Psoas muscle (tissue), 8 donors: Measurements from ENCODE around the gene MARCHF3. TPM values are rescaled to one million over a fixed set of nuclear protein-coding genes. Genes with fewer than 3 reads are reported as not detected.
"Not testable (repeated sequence)": the region's sequence is repeated elsewhere in the genome, so short reads cannot be mapped to it uniquely, and the experiment has no call there.

ENCODE experiments used
- ATAC-seq, 4 donors: fragments of 200-7000 bp; cut with Tn5 transposase; one replicate each; pipeline ENCODE4 v1.9.1; 2020; ENCODE audit warnings: moderate library complexity in 3 of 4, mild to moderate bottlenecking in 2 of 4
- DNase-seq, 2 donors: peaks; one replicate each; pipeline ENCODE4 v3.0.0-alpha.2; 2020
- H3K27ac ChIP-seq: fragments of 200-600 bp; one replicate; pipeline ENCODE4 v1.8.0; 2022
- H3K27me3 ChIP-seq, 3 donors: fragments of 200-600 bp in 1 of 3; one replicate each; pipeline versions ENCODE4 v1.6.1 to v1.8.0; 2013 to 2022; ENCODE audit warnings: low read length in 2 of 3, mild to moderate bottlenecking in 2 of 3, moderate library complexity in 1 of 3; ENCODE audit not compliant: insufficient read depth in 3 of 3
- H3K36me3 ChIP-seq, 2 donors: fragments of 200-600 bp in 1 of 2; one replicate each; pipeline versions ENCODE4 v1.6.1 to v1.8.0; 2013 to 2022; ENCODE audit warnings: low read depth in 1 of 2, mild to moderate bottlenecking in 1 of 2, moderate library complexity in 1 of 2; ENCODE audit not compliant: insufficient read depth in 1 of 2
- H3K4me1 ChIP-seq: fragments of 200-600 bp; one replicate; pipeline ENCODE4 v1.8.0; 2022
- H3K4me3 ChIP-seq: fragments of 200-600 bp; one replicate; pipeline ENCODE4 v1.8.0; 2022; ENCODE audit warnings: mild to moderate bottlenecking
- H3K9me3 ChIP-seq: fragments of 200-600 bp; one replicate; pipeline ENCODE4 v1.8.0; 2022
- CTCF ChIP-seq: fragments of 200-600 bp; IDR thresholded peaks from one replicate; pipeline ENCODE4 v1.8.0; 2022; ENCODE audit warnings: antibody characterized with exemption
- WGBS, 3 donors: extraction: QIAGEN DNeasy Blood & Tissue Kit; methylation state at CpG; one replicate each; pipeline versions ENCODE4 v1.1.6 to v1.1.7; 2013; 5-methylcytosine and 5-hydroxymethylcytosine counted together
- intact Hi-C, 2 donors: fragments of 100-400 bp; cut with DNase I; formaldehyde crosslinking; loops; one replicate each; pipeline versions ENCODE4 v1.11.0 to v1.14.2; 2022
- polyA plus RNA-seq, 3 donors: library from polyadenylated mRNA; stranded (reverse); fragments of 200-250 nt; gene quantifications; one replicate each; pipeline ENCODE4 v1.2.3, GENCODE V29; 2013
- total RNA-seq, 4 donors: library from RNA; stranded (reverse); fragmentation: NEBNext Ultra II Directional in 2 of 4; extraction: Animal tissue kit (Norgen Biotek cat#: 25700) in 2 of 4; gene quantifications; one replicate each; pipeline versions ENCODE4 v1.2.1 to v1.2.4, GENCODE V29; 2021 to 2023
- donor health status: healthy with polysubstance abuse.
- donor health status: DM: no; HTN: no; CAD: no; lungs with moderate emphysema.
- donor health status: Bipolar disorder and iron deficiency.
- donor health status: healthy.
- donor health status: DM: yes; HTN: yes; CAD: no.
- donor health status: DM: no; HTN: no; CAD: no.
- donor health status: DM: no; HTN: no; CAD: no.
- donor health status: DM: yes; HTN: yes; CAD: no.

Gene MARCHF3
- total and polyA plus RNA-seq, 7 donors, result 6.0 to 22.0 (median 12.0) TPM

GRCh38 chr5:126899476-126899875 is 130.9 kb downstream of the MARCHF3 start:
- H3K27ac ChIP-seq, result no peak overlapping the region
- no peak overlapping the region for H3K4me3 ChIP-seq
- H3K36me3 ChIP-seq, result no peaks in the 10 kb centered on the region
- no peaks in the 10 kb centered on the region for H3K27me3 ChIP-seq
- no peak for TF ChIP-seq CTCF
- no peaks in the 10 kb centered on the region for H3K4me1 ChIP-seq
- no peak for DNase-seq
- intact Hi-C loops, result no loop called here
- no peak for ATAC-seq
- no peaks in the 10 kb centered on the region for H3K9me3 ChIP-seq

GRCh38 chr5:126897851-126898630 is 132.3 kb downstream of the MARCHF3 start:
- no peak for TF ChIP-seq CTCF
- ATAC-seq (no peak), DNase-seq (no peak)
- H3K4me1 ChIP-seq, result no peaks in the 10 kb centered on the region
- H3K4me3 ChIP-seq, result no peak overlapping the region
- no peaks in the 10 kb centered on the region for H3K36me3 ChIP-seq
- no peaks in the 10 kb centered on the region for H3K27me3 ChIP-seq
- H3K27ac ChIP-seq, result no peak overlapping the region
- 79 to 85% (median 81%) methylated on average over 5 of the region's 5 CpGs for WGBS, 3 donors
- H3K9me3 ChIP-seq, result no peaks in the 10 kb centered on the region
- intact Hi-C loops, result no loop called here

GRCh38 chr5:126896170-126896702 is 134.1 kb downstream of the MARCHF3 start:
- Histone ChIP-seq H3K4me3 (no peak overlapping the region), H3K27ac (no peak overlapping the region), H3K4me1 (no peaks in the 10 kb centered on the region), H3K36me3 (no peaks in the 10 kb centered on the region), H3K9me3 (no peaks in the 10 kb centered on the region), H3K27me3 (no peaks in the 10 kb centered on the region)
- ATAC-seq (no peak), DNase-seq (no peak)
- intact Hi-C loops, result no loop called here
- no peak for TF ChIP-seq CTCF
- WGBS, 3 donors, result 94 to 96% (median 94%) methylated on average over 9 of the region's 9 CpGs

- H3K4me3 ChIP-seq, H3K36me3 ChIP-seq, H3K27ac ChIP-seq, intact Hi-C loops, H3K9me3 ChIP-seq, H3K27me3 ChIP-seq, H3K4me1 ChIP-seq, ATAC-seq, DNase-seq: not testable (repeated sequence)
- 89 to 91% (median 89%) methylated on average over 13 to 14 of the region's 14 CpGs for WGBS, 3 donors
Measured at GRCh38 chr5:126895712-126896111, 134.6 kb downstream of the MARCHF3 start.

- intact Hi-C loops, H3K4me3 ChIP-seq, H3K27ac ChIP-seq, H3K4me1 ChIP-seq, H3K27me3 ChIP-seq, H3K9me3 ChIP-seq, ATAC-seq, DNase-seq, H3K36me3 ChIP-seq: not testable (repeated sequence)
- WGBS, 3 donors, result 99 to 100% (median 100%) methylated on average over 2 of the region's 2 CpGs
Measured at GRCh38 chr5:126890414-126890813, 139.9 kb downstream of the MARCHF3 start.
